Activated CD8-positive, alpha-beta T cell treated with anti-CD3 and anti-CD28 coated beads for 36 hours (primary cell): ENCODE measurements around the gene NR4A1. TPM values are rescaled to one million over a fixed set of nuclear protein-coding genes. Genes with fewer than 3 reads are reported as not detected.
A peak's percentile ranks its signal among the peaks of the same experiment; 100 is the strongest.

Source experiments
- ATAC-seq: fragments of 200-7000 bp; cut with Tn5 transposase; one replicate; pipeline ENCODE4 v1.10.0; 2021; ENCODE audit warnings: mild to moderate bottlenecking, moderate library complexity
- CTCF ChIA-PET: fragments of 350-600 bp; sonication (Branson Sonifier 250); formaldehyde crosslinking; loops from one replicate; lab custom pipeline; 2021; ENCODE audit warnings: antibody characterized with exemption; lab: Charles Lee
- POLR2A ChIA-PET: fragments of 350-600 bp; sonication (Branson Sonifier 250); formaldehyde crosslinking; loops from one replicate; lab custom pipeline; 2021; ENCODE audit warnings: antibody characterized with exemption; lab: Charles Lee
- DNase-seq: peaks from one replicate; pipeline ENCODE4 v3.0.0-alpha.2; 2020
- H3K27ac Mint-ChIP-seq: one replicate; pipeline ENCODE4 v1.8.0; 2021; ENCODE audit warnings: mild to moderate bottlenecking, mixed read lengths
- H3K27me3 Mint-ChIP-seq: one replicate; pipeline ENCODE4 v1.8.0; 2021; ENCODE audit warnings: mixed read lengths
- H3K36me3 Mint-ChIP-seq: one replicate; pipeline ENCODE4 v1.8.0; 2021; ENCODE audit warnings: low read depth, mixed read lengths
- H3K4me1 Mint-ChIP-seq: one replicate; pipeline ENCODE4 v1.8.0; 2021; ENCODE audit warnings: low read depth, mixed read lengths
- H3K4me3 Mint-ChIP-seq: one replicate; pipeline ENCODE4 v1.8.0; 2021; ENCODE audit warnings: mild to moderate bottlenecking, moderate library complexity, mixed read lengths
- H3K9me3 Mint-ChIP-seq: one replicate; pipeline ENCODE4 v1.8.0; 2021; ENCODE audit warnings: mixed read lengths
- intact Hi-C: fragments of 100-400 bp; cut with micrococcal nuclease; formaldehyde crosslinking; loops from one replicate; pipeline ENCODE4 v1.10.0; 2022
- total RNA-seq, 2 experiments: library from RNA; stranded (reverse); gene quantifications; one replicate each; pipeline ENCODE4 v1.2.3, GENCODE V29; 2021
- TF ChIP-seq, protein P1 (sequence below): fragments of 200-600 bp; IDR thresholded peaks from one replicate; pipeline ENCODE4 v1.8.0; 2022; ENCODE audit warnings: antibody characterized with exemption, mild to moderate bottlenecking

NR4A1 gene
- total RNA-seq, 2 experiments from 2014 or later: 120 to 128 TPM

- Mint-ChIP-seq H3K9me3 (no peaks in the 10 kb centered on the region), H3K27me3 (no peaks in the 10 kb centered on the region), H3K4me1 (peaks cover 33% of the 10 kb centered on the region), H3K4me3 (peak overlapping the region; percentile 95), H3K27ac (peak overlapping the region; percentile 93), H3K36me3 (peaks cover 49% of the 10 kb centered on the region)
- DNase-seq (peak; percentile 36), ATAC-seq (no peak)
- ChIA-PET CTCF (interaction anchor here (0.9 to 27.5 kb wide), 3 partner anchors 13 to 30 kb away, joined by 3 to 602 read pairs (median 14); no protein-coding TSS in a partner anchor), POLR2A (interaction anchor here (1.6 to 3.2 kb wide), 3 partner anchors 8 to 27 kb away, joined by 6 to 16 read pairs (median 15); no protein-coding TSS in a partner anchor)
- TF ChIP-seq, protein P1, sequence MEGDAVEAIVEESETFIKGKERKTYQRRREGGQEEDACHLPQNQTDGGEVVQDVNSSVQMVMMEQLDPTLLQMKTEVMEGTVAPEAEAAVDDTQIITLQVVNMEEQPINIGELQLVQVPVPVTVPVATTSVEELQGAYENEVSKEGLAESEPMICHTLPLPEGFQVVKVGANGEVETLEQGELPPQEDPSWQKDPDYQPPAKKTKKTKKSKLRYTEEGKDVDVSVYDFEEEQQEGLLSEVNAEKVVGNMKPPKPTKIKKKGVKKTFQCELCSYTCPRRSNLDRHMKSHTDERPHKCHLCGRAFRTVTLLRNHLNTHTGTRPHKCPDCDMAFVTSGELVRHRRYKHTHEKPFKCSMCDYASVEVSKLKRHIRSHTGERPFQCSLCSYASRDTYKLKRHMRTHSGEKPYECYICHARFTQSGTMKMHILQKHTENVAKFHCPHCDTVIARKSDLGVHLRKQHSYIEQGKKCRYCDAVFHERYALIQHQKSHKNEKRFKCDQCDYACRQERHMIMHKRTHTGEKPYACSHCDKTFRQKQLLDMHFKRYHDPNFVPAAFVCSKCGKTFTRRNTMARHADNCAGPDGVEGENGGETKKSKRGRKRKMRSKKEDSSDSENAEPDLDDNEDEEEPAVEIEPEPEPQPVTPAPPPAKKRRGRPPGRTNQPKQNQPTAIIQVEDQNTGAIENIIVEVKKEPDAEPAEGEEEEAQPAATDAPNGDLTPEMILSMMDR: no peak
- intact Hi-C loops: no loop called here
These were observed 1.4 kb downstream of the NR4A1 start for GRCh38 chr12:52052468-52053186.

DNA sequence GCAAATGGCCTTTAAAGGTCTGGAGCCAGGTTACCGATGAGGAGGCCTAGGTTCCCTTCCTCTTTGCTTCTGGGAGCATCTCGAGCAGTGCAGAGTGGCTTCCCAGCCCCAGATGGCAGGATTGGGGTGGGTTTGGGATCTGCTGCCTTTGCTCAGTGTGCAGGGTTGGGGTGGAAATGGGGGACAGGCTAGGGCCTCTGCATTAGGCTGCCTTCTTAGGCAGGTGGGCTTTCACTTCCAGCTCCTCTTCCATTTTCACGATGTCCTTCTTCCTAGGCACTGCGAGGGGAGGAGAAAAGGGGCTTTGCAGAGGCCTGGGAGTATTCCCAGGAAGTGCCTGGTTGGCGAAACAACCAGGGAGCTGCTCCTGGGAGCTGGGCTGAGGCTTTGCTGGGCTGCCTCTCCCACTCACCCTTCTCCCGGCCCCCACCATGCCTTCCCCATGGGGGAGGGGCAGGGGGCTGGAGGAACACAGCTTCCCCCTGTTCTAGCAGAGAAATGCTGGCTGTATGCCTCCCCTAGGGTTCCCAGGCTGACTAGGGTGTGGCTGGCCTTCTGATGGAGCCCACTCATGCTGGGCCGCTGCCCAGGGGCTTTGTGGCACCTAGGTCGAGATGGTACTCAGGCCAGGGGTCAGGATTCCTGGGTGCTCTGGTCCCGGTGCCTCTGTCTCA is 2.4 kb downstream of the NR4A1 start:
- ChIA-PET POLR2A (interaction anchor here (1.0 to 2.5 kb wide), 4 partner anchors 14 to 30 kb away, joined by 3 to 15 read pairs (median 5); partner anchors contain the start of gene ATG101), CTCF (interaction anchor here (0.9 to 27.5 kb wide), 3 partner anchors 16 to 29 kb away, joined by 3 to 602 read pairs (median 5); partner anchors contain the start of gene ATG101)
- Mint-ChIP-seq H3K36me3 (peaks cover 57% of the 10 kb centered on the region), H3K27ac (peak overlapping the region; percentile 30), H3K4me1 (peaks cover 33% of the 10 kb centered on the region), H3K9me3 (no peaks in the 10 kb centered on the region), H3K4me3 (peak overlapping the region; percentile 95), H3K27me3 (no peaks in the 10 kb centered on the region)
- DNase-seq: no peak
- no peak for ATAC-seq
- intact Hi-C loops: no loop called here
- TF ChIP-seq, protein P1: no peak

- intact Hi-C loops: no loop called here
- Mint-ChIP-seq H3K27me3 (no peaks in the 10 kb centered on the region), H3K4me1 (peaks cover 30% of the 10 kb centered on the region), H3K27ac (no peak overlapping the region), H3K9me3 (no peaks in the 10 kb centered on the region), H3K4me3 (peak overlapping the region; percentile 95), H3K36me3 (peaks cover 61% of the 10 kb centered on the region)
- TF ChIP-seq, protein P1: no peak
- DNase-seq (no peak), ATAC-seq (no peak)
- POLR2A ChIA-PET: interaction anchor here (0.8 to 1.5 kb wide), 4 partner anchors 9 to 31 kb away, joined by 3 to 6 read pairs (median 4); partner anchors contain the start of gene ATG101
- CTCF ChIA-PET: interaction anchor here (1.7 to 27.5 kb wide), 2 partner anchors 15 to 29 kb away, joined by 5 to 602 read pairs; partner anchors contain the start of gene ATG101
These were observed 3.1 kb downstream of the NR4A1 start for GRCh38 chr12:52054231-52054832.

DNA sequence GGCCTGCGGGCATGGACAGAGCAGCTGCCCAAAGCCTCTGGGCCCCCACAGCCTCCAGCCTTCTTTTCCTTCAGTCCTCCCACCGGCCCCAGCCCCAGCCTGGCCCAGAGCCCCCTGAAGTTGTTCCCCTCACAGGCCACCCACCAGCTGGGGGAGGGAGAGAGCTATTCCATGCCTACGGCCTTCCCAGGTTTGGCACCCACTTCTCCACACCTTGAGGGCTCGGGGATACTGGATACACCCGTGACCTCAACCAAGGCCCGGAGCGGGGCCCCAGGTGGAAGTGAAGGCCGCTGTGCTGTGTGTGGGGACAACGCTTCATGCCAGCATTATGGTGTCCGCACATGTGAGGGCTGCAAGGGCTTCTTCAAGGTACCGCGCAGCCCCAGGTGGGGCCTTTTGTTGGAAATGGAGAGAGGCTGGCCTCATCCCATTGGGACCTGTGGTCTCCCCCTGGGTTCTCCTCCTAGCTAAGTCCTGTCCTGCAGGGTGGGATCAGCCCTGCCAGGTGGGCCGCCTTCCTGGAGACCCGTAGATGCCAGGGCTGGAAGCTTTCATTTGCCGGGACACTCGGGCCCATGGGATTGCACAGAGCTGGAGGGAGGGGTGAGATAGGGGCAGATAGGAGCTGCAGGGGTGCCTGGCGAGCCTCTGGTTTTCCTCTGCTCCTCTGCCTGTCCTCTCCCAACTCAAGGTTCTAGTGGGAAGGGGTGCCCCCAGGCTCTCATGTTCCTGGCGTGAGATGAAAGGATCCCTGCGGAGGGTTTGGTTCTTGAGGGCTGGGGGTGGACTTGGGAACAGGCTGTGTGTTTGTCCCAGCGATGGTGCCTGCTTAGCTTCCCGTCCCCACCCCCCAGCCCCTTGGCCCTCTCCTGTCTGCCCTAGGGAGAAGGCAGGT is 3.8 kb downstream of the NR4A1 start:
- Mint-ChIP-seq H3K4me3 (no peak overlapping the region), H3K27ac (no peak overlapping the region), H3K36me3 (peaks cover 63% of the 10 kb centered on the region), H3K27me3 (no peaks in the 10 kb centered on the region), H3K4me1 (peaks cover 23% of the 10 kb centered on the region), H3K9me3 (no peaks in the 10 kb centered on the region)
- TF ChIP-seq, protein P1: no peak
- DNase-seq (no peak), ATAC-seq (no peak)
- ChIA-PET CTCF (interaction anchor here (1.7 to 27.5 kb wide), 2 partner anchors 14 to 29 kb away, joined by 5 to 602 read pairs; partner anchors contain the start of gene ATG101), POLR2A (interaction anchor here (0.8 to 1.5 kb wide), 2 partner anchors 10 to 22 kb away, joined by 3 to 6 read pairs; no protein-coding TSS in a partner anchor)
- intact Hi-C loops: no loop called here
